ENCODE data around the gene CKM.
"Not testable (repeated sequence)": the region's sequence is repeated elsewhere in the genome, so short reads cannot be mapped to it uniquely, and the experiment has no call there.

CKM gene

DNA sequence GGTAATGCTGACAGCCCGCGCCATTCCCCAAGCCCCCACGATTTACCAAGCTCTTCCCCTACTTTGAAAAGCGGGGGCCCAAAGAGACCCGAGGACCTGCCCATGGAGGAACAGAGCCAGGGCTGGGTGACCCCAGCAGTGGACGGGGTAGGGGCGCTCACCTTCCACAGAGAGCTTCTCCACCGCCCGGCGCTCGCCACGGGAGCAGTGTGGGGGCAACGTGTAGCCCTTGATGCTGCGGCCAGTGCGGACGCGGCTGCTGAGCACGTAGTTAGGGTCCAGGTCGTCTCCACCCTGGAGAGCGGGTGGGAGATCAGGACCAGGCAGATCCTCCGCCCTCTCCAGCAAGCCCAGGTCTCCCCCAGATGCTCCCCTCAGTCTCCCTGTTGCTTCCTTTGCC is 7.4 kb downstream of the CKM start:
- DNase-seq, result no peak

DNA sequence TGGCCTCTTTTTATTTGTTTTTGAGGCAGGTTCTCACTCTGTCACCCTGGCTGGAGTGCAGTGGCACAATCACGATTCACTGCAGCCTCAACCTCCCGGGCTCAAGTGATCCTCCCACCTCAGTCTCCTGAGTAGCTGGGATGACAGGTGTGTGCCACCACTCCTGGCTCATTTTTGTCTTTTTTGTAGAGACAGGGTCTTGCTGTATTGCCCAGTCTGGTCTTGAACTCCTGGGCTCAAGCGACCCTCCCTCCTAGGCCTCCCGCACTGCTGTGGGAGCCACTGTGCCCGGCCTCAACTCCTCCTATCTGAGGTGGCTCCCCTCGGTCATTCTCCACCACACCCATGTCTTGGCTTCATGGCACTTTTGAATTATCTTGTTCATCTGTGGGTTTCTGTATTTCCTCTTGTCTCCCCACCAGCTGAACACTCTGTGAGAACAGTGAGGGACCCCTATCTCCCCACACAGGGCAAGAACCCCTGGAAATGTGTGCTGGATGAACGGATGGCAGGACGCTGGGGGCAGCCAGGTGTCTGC is 7.9 kb downstream of the CKM start:
- DNase-seq, result no peak

DNA sequence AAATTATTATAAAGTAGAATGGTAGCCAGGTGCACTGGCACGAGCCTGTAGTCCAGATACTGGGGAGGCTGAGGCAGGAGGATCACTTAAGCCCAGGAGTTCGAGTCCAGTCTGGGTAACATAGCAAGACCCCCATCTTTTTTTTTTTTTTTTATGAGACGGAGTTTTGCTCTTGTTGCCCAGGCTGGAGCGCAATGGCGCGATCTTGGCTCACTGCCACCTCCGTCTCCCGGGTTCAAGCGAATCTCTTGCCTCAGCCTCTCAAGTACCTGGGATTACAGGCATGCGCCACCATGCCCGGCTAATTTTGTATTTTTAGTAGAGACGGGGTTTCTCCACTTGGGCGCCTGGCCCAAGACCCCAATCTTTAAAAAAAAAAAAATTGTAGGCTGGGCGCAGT is 10.4 kb downstream of the CKM start:
- DNase-seq, result not testable (repeated sequence)

DNA sequence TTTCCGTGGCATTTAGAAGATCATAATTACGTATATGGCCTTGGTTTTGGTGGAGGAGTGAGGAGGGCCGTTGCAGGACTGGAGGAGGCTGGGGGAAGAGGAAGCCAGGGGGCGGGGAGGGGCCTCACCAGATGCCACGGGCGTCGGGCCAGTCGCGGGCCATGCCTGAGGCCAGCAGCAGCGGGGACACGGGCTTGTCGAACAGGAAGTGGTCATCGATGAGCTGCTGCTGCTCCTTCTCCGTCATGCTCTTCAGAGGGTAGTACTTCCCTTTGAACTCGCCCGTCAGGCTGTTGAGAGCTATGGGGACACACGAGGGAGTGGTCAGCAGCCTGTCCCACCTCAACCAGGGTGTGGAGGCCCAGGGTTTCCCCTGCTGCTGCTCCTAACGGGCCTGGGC is 11.1 kb downstream of the CKM start:
- DNase-seq, result no peak

DNA sequence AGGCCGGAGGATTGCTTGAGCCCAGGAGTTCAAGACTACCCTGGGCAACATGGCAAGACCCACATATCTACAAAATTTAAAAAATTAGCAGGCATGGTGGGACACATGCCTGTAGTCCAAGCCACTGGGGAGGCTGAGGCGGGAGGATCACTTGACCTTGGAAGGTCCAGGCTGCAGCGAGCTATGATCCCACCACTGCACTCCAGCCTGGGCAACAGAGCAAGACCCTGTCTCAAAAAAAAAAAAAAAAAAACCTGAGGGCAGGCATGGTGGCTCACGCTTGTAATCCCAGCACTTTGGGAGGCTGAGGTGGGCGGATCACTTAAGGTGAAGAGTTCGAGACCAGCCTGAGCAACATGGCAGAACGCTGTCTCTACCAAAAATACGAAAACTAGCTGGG is 13.4 kb downstream of the CKM start:
- DNase-seq, result not testable (repeated sequence)

DNA sequence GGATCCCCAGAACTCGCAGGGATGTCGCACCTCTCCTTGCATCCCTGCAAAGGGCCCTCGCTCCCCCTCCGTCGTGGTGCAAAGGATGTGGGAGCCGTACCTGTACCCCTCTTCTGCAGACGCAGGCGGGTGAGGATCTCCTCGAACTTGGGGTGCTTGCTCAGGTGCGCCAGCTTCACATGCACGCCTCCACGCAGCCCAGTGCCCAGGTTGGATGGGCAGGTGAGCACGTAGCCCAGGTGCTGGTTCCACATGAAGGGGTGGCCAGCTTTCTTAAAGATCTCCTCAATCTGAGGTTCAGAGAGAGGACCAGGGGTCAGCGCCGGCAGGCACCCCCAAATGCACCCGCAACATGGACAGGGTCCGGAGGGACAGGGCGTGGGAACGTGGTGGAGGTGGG is 15.3 kb downstream of the CKM start:
- no peak for DNase-seq

DNA sequence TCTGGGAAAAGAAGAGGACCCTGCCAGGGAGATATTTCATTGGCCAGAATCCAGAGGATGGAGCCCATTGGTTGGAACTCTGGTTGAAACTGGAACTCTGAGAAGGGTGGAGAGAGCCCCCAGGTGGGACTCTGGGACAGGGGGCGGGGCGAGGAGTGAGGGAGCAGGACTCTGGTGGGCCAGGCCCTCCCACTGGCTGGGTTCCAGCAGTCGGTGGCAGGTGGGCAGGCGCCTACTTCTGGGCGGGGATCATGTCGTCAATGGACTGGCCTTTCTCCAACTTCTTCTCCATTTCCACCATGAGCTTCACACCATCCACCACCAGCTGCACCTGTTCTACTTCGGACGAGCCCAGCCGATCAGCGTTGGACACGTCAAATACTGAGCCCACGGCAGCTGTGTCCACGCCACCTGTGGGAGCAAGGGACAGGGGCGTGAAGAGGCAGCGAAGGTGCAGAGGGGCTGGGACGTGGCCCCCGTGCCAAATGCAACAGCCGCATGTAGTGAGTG is 16.1 kb downstream of the CKM start:
- DNase-seq, result peak; percentile 90

DNA sequence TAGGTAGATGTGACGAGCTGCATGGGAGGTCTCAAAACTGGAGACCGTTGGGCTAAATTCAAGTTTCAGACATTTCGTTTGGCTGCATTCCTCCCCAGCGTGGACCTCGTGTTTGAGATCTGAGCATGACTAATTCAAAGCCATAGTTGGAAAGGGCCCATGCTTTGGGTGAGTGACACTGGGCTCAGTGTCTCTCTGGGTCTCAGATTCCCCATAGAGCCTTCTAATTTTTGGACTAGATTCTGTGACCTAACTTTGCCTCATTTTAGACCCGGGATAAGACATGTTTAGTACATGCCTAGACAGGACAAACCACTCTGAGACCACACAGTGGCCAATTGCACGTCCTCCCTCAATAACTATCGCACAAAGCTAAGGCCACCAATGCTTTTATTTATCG is 16.6 kb downstream of the CKM start:
- no peak for DNase-seq

DNA sequence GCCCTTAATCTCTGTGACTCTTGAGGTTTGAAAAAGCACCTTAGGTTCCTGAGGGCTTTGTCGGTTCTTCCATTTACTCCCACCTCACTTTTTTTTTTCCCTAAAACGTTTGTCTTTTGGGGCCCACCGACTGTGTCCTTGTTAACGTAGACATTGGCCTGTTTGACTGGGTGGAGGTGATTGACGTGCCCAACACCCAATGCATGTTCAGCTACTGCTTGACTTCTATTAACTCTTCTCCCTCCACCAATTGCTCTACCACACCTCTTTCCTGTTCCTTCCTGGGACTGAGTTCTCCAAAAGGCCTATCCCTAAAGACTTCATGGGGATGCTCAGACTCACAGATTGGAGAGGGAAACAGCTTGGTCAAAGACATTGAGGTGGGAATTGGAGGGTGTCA is 17.3 kb downstream of the CKM start:
- no peak for DNase-seq

DNA sequence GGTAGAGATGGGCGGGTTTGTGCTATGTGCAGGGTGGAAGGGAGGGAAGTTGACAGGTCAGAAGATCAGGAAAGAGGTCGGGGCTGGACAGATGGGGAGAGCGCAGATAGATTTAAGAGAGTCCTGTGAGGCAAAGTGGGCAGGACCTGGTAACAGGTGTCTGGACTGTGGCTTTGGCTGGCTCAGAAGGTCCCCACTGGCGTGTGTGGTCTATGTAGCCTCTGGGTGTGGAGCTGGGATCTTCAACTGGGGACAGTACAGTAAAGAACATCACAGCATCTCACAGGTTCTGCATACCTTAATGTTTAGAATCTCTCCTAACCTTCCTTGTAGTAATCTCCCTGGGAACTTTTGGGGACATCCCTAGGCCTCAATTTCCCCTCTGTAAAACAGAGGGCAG is 17.7 kb downstream of the CKM start:
- DNase-seq, result no peak

DNA sequence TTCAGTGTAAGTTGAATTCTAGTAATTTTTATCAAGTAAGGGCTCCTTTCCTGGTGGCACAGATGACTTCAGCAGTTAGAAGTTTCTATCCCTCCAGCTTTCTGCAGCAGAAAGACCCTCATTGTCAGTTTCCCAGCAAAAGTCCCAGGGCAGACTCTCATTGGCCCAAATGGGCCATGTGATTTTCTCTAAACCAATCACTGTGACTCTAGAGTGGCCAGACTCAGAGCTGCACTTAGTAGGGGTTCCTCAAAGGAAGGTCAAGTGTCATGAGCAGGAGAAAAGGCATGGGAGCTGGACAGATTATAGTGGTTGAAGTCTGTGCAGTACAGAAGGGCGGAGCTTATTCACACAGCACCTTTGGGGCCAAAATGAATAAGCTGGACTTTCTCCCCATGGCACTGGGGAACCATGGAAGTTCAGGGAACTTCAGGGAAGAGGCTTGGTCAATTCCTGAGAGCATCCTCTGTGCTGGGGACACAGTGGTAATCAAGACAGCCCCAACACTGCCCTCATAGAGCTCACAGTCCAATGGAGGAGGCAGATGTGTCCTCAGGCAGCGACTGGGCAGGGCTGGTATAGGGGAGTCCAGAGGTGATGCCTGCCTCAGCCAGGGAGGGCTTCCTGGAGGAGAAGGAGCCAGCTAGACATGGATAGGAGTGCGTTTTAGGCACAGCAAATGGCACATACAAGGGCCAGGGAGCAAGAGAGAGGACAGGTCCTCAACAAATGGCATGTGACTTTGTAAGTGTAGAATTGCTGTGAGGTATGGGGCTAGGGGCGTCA is 18.3 kb downstream of the CKM start:
- no peak for DNase-seq

DNA sequence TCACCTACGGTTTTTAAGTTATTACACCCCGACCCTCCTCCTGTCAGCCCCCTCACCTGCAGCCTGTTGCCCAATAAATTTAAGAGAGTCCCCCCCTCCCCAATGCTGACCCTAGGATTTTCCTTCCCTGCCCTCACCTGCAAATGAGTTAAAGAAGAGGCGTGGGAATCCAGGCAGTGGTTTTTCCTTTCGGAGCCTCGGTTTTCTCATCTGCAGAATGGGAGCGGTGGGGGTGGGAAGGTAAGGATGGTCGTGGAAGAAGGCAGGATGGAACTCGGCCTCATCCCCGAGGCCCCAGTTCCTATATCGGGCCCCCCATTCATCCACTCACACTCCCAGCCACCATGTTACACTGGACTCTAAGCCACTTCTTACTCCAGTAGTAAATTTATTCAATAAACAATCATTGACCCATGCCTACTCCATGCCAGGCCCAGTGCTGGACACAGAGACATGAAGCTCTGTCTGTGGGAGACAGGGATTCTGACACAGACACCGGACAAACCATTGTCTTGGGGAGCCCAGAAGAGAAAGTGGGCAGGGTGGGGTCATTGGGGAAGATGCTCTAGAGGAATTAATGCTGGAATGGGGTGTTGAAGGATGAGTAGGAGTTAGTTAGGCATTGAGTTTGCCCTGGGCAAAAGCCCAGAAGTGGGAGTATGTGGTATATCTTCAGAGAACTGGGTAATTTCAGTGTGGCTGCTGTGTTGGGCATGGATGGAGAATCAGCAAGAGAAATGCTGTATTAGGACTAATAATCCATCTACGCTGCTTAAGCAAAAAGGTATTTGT is 19.2 kb downstream of the CKM start:
- no peak for DNase-seq

DNA sequence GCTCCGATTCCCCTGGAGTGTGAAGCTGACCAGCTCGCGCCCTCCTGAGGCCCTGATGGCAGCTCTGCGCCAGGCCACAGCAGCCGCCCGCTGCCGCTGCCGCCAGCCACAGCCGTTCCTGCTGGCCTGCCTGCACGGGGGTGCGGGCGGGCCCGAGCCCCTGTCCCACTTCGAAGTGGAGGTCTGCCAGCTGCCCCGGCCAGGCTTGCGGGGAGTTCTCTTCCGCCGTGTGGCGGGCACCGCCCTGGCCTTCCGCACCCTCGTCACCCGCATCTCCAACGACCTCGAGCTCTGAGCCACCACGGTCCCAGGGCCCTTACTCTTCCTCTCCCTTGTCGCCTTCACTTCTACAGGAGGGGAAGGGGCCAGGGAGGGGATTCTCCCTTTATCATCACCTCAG is 20.3 kb downstream of the CKM start:
- DNase-seq, result no peak

DNA sequence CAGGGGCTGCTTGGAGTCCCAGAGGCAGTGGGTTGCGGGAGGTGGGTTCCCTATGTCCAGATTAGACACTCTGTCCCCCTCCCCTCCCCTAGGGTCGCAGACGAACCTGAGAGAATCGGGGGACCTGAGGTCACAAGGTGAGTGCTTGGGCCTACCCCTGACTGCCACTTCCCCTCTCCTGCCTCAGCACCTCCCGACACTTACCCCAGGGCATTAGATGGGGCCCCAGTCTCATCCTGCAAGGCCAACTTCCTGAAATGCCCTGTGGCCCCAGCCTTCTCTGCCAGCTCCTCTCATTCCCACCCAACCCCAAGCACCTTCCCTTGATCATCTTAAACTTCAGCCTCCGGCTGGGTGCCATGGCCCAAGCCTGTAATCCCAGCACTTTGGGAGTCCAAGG is 23.0 kb downstream of the CKM start:
- no peak for DNase-seq

DNA sequence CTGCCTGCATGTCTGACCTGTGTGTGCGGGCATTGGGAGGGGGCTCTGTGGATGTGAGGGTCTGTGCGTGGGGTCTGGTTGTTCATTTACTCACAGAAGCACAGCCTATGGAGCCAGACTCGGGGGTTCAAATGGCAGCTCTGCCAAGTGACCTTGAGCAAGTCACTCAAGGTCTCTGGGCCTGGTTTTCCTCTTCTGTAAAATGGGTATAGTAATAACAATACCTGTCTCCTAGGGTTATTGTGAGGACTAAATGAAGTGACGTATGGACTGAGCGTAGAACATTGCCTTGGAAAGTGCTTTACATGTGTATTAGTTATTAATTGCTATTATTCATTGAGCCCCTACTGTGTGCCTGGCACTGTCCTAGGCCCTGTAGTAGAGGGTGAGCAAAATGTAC is 24.4 kb downstream of the CKM start:
- no peak for DNase-seq

DNA sequence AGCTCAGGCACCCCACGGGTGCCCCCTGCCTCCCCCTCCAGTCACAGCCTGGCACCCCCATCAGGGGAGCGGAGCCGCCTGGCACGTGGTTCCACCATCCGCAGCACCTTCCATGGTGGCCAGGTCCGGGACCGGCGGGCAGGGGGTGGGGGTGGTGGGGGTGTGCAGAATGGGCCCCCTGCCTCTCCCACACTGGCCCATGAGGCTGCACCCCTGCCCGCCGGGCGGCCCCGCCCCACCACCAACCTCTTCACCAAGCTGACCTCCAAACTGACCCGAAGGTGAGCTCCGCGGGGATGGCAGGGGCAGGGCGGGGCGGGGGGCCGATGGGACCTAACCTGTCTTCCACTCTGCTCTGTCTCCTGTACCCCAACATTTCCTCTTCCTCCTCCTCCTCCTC is 25.0 kb downstream of the CKM start:
- no peak for DNase-seq

DNA sequence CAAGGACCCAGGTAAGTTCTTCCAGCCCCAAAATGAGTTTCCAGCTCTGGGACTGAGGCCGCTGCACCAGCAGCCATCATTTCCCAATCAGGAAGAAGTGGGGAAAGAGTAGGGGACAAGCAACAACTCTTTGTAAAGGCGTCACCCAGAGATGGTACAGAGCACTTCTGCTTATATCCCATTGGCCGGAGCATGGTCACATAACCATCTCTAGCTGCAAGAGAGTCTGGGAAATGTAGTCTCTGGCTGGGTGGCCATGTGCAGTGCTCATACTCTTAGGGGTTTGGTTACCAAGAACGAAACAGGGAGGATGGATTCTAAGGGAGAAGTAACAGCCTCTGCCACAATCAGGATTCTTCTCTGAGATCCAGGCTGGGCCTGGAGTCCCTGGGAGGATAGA is 26.3 kb downstream of the CKM start:
- DNase-seq, result no peak

DNA sequence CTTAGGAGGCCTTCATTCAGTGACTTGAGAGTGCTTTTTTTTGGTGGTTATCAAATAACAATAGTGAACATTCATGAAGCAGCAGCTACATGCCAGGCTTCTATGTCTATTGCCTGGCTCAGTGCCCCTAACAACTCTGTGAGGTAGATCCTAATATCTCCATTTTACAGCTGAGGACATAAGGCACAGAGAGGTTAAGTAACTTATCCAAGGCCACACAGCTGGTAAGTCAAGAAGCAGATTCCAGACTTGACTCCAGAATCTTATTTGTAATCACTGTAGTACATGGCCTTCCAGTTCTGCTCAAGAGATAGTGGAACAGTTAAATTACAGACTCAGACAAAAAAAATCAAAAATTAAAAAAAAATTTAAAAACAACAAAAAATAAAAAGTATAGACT is 26.8 kb downstream of the CKM start:
- no peak for DNase-seq

DNA sequence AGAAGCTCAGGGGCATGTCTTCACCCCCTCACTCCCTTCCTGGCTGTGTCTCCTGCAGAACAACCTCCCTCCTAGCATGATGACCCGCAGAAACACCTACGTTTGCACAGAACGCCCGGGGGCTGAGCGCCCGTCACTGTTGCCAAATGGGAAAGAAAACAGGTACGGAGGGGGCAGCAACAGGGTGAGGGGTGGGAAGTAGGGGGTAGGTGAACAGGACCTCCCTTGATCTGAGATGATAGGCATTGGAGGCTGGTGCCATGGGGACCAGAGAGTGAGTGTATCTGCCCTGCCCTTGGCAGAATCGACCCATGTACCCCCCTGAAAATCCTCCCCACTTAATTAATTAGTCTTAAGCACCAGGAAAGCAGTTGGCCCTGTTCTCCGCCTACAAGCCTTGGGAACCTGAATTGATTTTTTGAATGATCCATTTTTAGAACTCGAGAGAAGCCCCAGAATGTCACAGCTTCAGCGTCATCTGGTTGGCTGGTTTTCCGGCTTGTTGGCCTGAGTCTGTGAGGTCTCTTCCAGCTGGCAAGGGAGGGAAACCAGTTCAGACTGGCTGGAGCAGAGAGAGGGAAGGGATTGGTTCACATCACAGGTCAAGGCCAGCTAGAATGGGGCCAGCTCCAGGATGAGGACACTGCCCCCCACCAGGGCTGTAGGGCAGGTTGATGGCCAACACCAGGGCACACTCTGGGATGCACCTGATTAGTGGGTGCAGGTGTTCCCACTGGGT is 28.2 kb downstream of the CKM start:
- DNase-seq, result no peak

DNA sequence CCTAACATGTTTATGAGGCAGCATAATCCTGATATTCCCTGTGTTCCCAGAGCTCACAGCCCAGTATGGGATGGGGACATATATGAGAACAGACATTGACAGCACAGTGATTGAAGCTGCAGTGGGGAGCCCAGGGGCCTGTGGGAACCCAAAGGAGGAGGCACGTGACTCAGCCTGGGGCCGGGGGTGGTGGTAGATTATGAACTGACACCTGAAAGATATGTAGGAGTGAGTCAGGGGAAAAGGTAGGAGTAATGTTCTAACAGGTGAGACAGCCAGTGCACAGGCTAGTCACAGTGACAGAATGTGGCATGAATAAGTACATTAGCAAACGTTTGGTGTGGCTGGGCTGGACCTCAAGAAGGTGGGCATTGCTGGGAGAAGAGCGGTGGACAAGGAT is 29.0 kb downstream of the CKM start:
- DNase-seq, result no peak

DNA sequence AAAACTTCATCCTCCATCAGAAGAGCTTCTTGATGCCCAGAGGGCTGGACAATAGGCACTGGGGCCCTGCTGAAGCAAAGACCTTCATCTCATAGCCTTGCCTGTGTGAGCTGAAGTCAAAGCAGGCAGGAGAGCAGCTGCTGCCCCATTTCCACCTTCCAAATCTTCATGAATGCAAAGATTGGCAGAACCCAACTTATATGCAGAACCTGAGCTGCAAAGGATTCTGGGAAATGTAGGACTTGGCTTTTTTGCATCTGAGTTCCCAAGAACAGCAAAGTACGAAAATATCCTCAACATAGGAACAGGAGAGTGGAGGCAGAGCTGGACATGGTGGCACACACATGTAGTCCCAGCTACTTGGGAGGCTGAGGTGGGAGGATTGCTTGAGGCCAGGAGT is 30.8 kb downstream of the CKM start:
- DNase-seq, result no peak

DNA sequence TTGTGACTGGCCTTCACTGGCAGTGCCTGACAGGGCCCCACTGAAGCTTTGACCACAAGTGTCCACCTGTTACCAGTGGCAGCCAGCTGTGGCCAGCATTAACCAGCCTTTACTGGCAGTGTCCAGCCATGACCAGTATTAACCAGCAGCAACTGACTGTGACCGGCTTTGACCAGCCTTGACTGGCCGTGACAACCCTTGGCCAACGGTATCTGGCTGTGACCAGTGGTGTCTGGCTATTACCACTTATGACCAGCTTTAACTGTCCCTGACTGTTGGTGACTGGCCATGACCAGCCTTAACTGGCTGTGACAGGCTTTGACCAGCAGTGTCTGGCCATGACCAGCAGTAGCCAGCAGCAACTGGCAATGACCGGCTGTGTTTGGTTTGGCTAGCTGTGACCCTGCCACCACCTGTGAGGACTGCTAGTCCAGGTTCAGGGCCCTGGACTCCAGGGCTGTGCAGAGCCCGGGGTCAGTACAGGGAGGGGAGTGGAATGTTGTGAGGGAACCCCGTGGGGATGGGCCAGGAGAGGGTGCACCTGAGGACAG is 32.2 kb downstream of the CKM start:
- DNase-seq, result no peak

DNA sequence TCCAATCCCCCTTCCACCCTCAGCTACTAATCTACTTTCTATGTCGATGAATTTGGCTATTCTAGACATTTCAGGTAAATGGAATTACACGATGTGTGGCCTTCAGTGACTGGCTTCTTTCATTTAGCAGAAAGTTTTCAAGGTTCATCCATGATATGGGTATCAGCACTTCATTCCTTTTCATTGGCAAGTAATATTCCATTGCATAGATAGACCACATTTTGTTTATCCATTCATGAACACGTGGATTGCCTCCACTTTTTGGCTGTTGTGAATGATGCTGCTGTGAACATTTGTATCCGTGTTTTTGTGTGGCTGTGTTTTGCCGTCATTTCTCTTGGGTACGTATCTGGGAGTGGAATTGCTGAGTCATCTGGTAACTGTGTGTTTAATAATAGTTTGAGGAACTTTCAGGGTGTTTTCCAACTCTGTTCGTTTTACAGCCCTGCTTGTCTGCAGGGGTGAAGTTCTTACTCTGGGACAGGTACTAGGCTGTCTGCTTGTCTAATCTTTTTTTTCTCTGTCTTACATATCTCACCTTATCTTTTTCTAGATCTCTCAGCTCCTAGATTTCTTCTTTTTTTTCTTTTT is 39.1 kb downstream of the CKM start:
- DNase-seq, result no peak
